Stimulated activated CD8-positive, alpha-beta memory T cell treated with anti-CD3 and anti-CD28 coated beads, Interleukin-15, amount 100 ng/mL, for 48 hours (primary cell): ENCODE results near the gene PPFIBP1.

ENCODE experiments used
- DNase-seq, 2 donors: peaks; one replicate each; pipeline ENCODE4 v3.0.0-alpha.2; 2020; ENCODE audit warnings: low read depth in 2 of 2

The PPFIBP1 gene

GRCh38 chr12:27665704-27666103 lies 141.7 kb downstream of the PPFIBP1 start:
- DNase-seq, result no peak

GRCh38 chr12:27666510-27666909 lies 142.5 kb downstream of the PPFIBP1 start:
- no peak for DNase-seq

GRCh38 chr12:27667540-27667939 lies 143.5 kb downstream of the PPFIBP1 start:
- DNase-seq, result peak in 1 of 2 donors; percentile 4

- DNase-seq, result no peak
Measured at GRCh38 chr12:27672051-27672450, 148.0 kb downstream of the PPFIBP1 start.

- no peak for DNase-seq
Measured at GRCh38 chr12:27672643-27673042, 148.6 kb downstream of the PPFIBP1 start.

- no peak for DNase-seq
Measured at GRCh38 chr12:27673101-27673718, 149.2 kb downstream of the PPFIBP1 start.

- no peak for DNase-seq
Measured at GRCh38 chr12:27674989-27675388, 151.0 kb downstream of the PPFIBP1 start.

- no peak for DNase-seq
Measured at GRCh38 chr12:27680619-27681018, 156.6 kb downstream of the PPFIBP1 start.

GRCh38 chr12:27682534-27682933 lies 158.5 kb downstream of the PPFIBP1 start:
- DNase-seq, result no peak

- no peak for DNase-seq
Measured at GRCh38 chr12:27685274-27685673, 161.3 kb downstream of the PPFIBP1 start.

GRCh38 chr12:27686147-27686546 lies 162.1 kb downstream of the PPFIBP1 start:
- DNase-seq, result no peak

- DNase-seq, result no peak
Measured at GRCh38 chr12:27688671-27689070, 164.7 kb downstream of the PPFIBP1 start.

GRCh38 chr12:27689558-27690180 lies 165.7 kb downstream of the PPFIBP1 start:
- no peak for DNase-seq

GRCh38 chr12:27693403-27693802 lies 169.4 kb downstream of the PPFIBP1 start:
- no peak for DNase-seq

GRCh38 chr12:27695556-27696292 lies 171.7 kb downstream of the PPFIBP1 start:
- DNase-seq, result no peak

GRCh38 chr12:27696293-27696652 lies 172.3 kb downstream of the PPFIBP1 start, which contains the start of gene REP15:
Gene REP15 (plus strand): TSS chr12:27696447. CDS start chr12:27696563, 116 bp downstream.
- no peak for DNase-seq

GRCh38 chr12:27696864-27697564 lies 173.0 kb downstream of the PPFIBP1 start:
- no peak for DNase-seq

- DNase-seq, result peak; percentile 27 to 48
Measured at GRCh38 chr12:27703720-27704452, 179.9 kb downstream of the PPFIBP1 start.

- DNase-seq, result no peak
Measured at GRCh38 chr12:27705263-27705662, 181.3 kb downstream of the PPFIBP1 start.

GRCh38 chr12:27707216-27707615 lies 183.2 kb downstream of the PPFIBP1 start:
- DNase-seq, result no peak

GRCh38 chr12:27709212-27709931 lies 185.4 kb downstream of the PPFIBP1 start:
- no peak for DNase-seq
